CD4-positive, alpha-beta T cell treated with Interleukin-21 for 1 hour (primary cell): ENCODE results near the gene ZNF77.
"Not testable (repeated sequence)": the region's sequence is repeated elsewhere in the genome, so short reads cannot be mapped to it uniquely, and the experiment has no call there.

Source experiments
- DNase-seq: peaks from one replicate; pipeline ENCODE4 v3.0.0-alpha.2; 2020

The ZNF77 gene

GRCh38 chr19:2912306-2912705 is 32.5 kb downstream of the ZNF77 start:
- no peak for DNase-seq

GRCh38 chr19:2906631-2907195 is 38.1 kb downstream of the ZNF77 start:
- DNase-seq: no peak

- DNase-seq: no peak
These were observed 38.8 kb downstream of the ZNF77 start for GRCh38 chr19:2905918-2906519.

- DNase-seq: not testable (repeated sequence)
These were observed 41.4 kb downstream of the ZNF77 start for GRCh38 chr19:2903326-2903725.

- no peak for DNase-seq
These were observed 42.1 kb downstream of the ZNF77 start for GRCh38 chr19:2902590-2903218.

GRCh38 chr19:2900296-2901252 is 44.2 kb downstream of the ZNF77 start, which contains the start of gene ZNF57:
TSS of gene ZNF57 (plus strand) at chr19:2900928. CDS start at chr19:2901046, 118 bp downstream.
- peak; percentile 98 for DNase-seq

GRCh38 chr19:2896694-2897093 is 48.1 kb downstream of the ZNF77 start:
- no peak for DNase-seq

GRCh38 chr19:2890531-2890930 is 54.2 kb downstream of the ZNF77 start:
- not testable (repeated sequence) for DNase-seq

GRCh38 chr19:2888731-2889224 is 56.0 kb downstream of the ZNF77 start:
- DNase-seq: peak; percentile 72

- DNase-seq: peak; percentile 57
These were observed 57.3 kb downstream of the ZNF77 start for GRCh38 chr19:2887391-2887914.

- DNase-seq: no peak
These were observed 59.0 kb downstream of the ZNF77 start for GRCh38 chr19:2885736-2886135.

GRCh38 chr19:2883686-2884439 is 60.9 kb downstream of the ZNF77 start:
- DNase-seq: no peak
